ENCODE data around the gene GRM1.

The GRM1 gene

DNA sequence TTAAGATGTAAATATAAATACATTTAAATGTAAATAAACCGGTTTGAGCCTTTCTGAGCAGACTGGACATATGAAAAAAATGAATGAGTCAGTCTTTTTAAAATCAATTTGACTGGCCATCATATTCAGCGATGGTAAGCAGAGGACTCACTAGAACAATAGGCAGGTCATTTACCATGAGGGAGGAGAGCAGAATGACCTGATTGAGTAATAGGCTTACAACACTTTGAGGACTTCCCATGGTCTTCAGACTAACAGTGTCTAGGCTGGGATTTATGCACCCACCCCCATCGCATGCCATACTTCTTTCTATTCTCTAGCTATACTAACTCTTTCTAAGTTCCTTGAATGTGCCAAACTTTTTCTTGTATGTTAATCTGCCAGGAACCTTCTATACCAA, 272.9 kb downstream of the GRM1 start:
- TF ChIP-seq GABPA (IDR thresholded peaks at IDR 0.05; ENCODE audit: low read depth), result no peak
- no peak for TF ChIP-seq CTCF (IDR thresholded peaks at IDR 0.05; ENCODE audit: insufficient read depth, low read length)
- no peak for TF ChIP-seq POLR2AphosphoS5 (IDR thresholded peaks at IDR 0.05; ENCODE audit: low read depth)
- TF ChIP-seq REST (IDR thresholded peaks at IDR 0.05; ENCODE audit: insufficient replicate concordance, low read depth), result no peak
- no peak for TF ChIP-seq SPI1 (IDR thresholded peaks at IDR 0.05; ENCODE audit: borderline replicate concordance, low read depth)
- H3K27me3 ChIP-seq (ENCODE audit: insufficient read depth, poor library complexity, severe bottlenecking), result no peaks in the 10 kb centered on the region
- DNase-seq (ENCODE audit: low read depth in 1 of 2, low spot score in 1 of 2), result no peak
- no peak overlapping the region for H3K27ac ChIP-seq (replicated peaks)
- H3K4me3 ChIP-seq (replicated peaks; ENCODE audit: insufficient read depth, low read length), result no peak overlapping the region

DNA sequence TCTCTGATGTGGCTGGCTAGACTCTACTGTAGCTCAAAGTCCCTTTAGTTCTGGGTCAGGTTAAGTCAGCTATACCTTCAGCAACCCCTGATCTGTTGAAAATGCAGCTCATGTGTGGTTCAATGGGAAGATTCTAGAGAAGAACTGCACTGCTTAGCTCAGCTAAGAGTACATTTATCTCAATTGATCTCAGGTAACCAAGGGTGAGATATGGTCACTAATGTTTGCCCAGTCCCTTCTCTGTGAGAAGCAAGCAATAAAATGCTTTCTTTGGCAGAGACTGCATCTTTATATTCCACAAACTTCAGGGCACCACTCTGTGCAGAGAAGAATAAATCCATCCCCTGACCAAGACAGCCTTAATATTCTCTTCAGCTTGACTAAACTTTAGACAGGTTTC, 274.1 kb downstream of the GRM1 start:
- DNase-seq (ENCODE audit: low read depth in 1 of 2, low spot score in 1 of 2), result no peak
- H3K4me3 ChIP-seq (replicated peaks; ENCODE audit: insufficient read depth, low read length), result no peak overlapping the region
- H3K27me3 ChIP-seq (ENCODE audit: insufficient read depth, poor library complexity, severe bottlenecking), result no peaks in the 10 kb centered on the region
- no peak overlapping the region for H3K27ac ChIP-seq (replicated peaks)
- no peak for TF ChIP-seq POLR2AphosphoS5 (IDR thresholded peaks at IDR 0.05; ENCODE audit: low read depth)
- no peak for TF ChIP-seq SPI1 (IDR thresholded peaks at IDR 0.05; ENCODE audit: borderline replicate concordance, low read depth)
- TF ChIP-seq REST (IDR thresholded peaks at IDR 0.05; ENCODE audit: insufficient replicate concordance, low read depth), result no peak
- TF ChIP-seq GABPA (IDR thresholded peaks at IDR 0.05; ENCODE audit: low read depth), result no peak
- no peak for TF ChIP-seq CTCF (IDR thresholded peaks at IDR 0.05; ENCODE audit: insufficient read depth, low read length)

GRCh38 chr6:146304181-146304580, 275.3 kb downstream of the GRM1 start:
- Histone ChIP-seq H3K27ac (replicated peaks) (no peak overlapping the region), H3K4me3 (replicated peaks; ENCODE audit: insufficient read depth, low read length) (no peak overlapping the region), H3K27me3 (ENCODE audit: insufficient read depth, poor library complexity, severe bottlenecking) (no peaks in the 10 kb centered on the region)
- TF ChIP-seq CTCF (IDR thresholded peaks at IDR 0.05; ENCODE audit: insufficient read depth, low read length), result no peak
- no peak for TF ChIP-seq GABPA (IDR thresholded peaks at IDR 0.05; ENCODE audit: low read depth)
- no peak for TF ChIP-seq SPI1 (IDR thresholded peaks at IDR 0.05; ENCODE audit: borderline replicate concordance, low read depth)
- no peak for TF ChIP-seq REST (IDR thresholded peaks at IDR 0.05; ENCODE audit: insufficient replicate concordance, low read depth)
- no peak for TF ChIP-seq POLR2AphosphoS5 (IDR thresholded peaks at IDR 0.05; ENCODE audit: low read depth)
- DNase-seq (ENCODE audit: low read depth in 1 of 2, low spot score in 1 of 2), result no peak

Measured in HL-60 (cell line).